Measurements from ENCODE around the gene TBC1D16. TPM values are rescaled to one million over a fixed set of nuclear protein-coding genes. Genes with fewer than 3 reads are reported as not detected.
"Not testable (repeated sequence)": the region's sequence is repeated elsewhere in the genome, so short reads cannot be mapped to it uniquely, and the experiment has no call there.

TBC1D16 gene
- total RNA-seq, 4 donors from 2014 or later, result 9.1 to 28.0 (median 22.3) TPM

DNA sequence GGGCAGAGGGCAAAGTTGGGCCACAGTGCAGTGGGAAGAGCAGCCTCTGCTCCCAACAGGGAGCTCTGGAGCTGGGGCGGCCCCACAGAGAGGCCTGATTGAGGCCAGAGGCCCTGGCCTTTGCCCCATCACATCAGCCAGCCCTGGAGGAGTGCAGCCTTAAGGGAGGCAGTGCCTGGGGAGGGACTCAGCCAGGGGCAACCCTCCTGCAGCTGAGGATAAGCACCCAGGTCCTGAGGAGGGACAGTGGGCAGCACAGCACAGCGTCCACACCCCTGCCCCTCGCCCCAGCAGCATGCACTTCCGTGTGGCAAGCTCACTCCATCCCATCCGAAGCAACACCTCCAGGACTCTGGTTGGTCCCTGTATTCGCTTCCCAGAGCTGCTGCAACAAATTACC lies 134.5 kb downstream of the TBC1D16 start:
- 82 to 83% methylated on average over 6 of the region's 6 CpGs for WGBS, 2 donors
- intact Hi-C loops (cut with DNase I; ENCODE audit: low total_unique reads), result no loop called here
- no peak overlapping the region for H3K4me3 ChIP-seq (ENCODE audit: low read depth, poor library complexity, severe bottlenecking)
- TF ChIP-seq POLR2A (IDR thresholded peaks at IDR 0.05), result no peak
- TF ChIP-seq, protein P1, sequence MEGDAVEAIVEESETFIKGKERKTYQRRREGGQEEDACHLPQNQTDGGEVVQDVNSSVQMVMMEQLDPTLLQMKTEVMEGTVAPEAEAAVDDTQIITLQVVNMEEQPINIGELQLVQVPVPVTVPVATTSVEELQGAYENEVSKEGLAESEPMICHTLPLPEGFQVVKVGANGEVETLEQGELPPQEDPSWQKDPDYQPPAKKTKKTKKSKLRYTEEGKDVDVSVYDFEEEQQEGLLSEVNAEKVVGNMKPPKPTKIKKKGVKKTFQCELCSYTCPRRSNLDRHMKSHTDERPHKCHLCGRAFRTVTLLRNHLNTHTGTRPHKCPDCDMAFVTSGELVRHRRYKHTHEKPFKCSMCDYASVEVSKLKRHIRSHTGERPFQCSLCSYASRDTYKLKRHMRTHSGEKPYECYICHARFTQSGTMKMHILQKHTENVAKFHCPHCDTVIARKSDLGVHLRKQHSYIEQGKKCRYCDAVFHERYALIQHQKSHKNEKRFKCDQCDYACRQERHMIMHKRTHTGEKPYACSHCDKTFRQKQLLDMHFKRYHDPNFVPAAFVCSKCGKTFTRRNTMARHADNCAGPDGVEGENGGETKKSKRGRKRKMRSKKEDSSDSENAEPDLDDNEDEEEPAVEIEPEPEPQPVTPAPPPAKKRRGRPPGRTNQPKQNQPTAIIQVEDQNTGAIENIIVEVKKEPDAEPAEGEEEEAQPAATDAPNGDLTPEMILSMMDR (IDR thresholded peaks at IDR 0.05), result no peak
- no peak for DNase-seq (ENCODE audit: low spot score in 2 of 2)

DNA sequence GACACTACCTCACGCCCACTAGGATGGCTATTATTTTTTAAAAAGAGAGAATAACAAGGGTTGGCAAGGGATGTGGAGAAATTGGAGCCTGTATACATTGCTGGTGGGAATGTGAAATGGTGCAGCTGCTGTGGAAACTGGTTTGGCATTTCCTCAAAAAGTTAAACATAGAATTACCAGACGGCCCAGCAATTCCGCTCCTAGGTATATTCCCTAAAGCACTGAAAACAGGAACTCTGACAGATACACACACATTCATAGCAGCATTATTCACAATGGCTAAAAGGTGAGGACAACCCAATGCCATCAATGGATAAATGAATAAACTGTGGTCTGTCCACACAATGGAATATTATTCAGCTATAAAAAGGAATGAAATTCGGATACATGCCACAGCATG lies 136.1 kb downstream of the TBC1D16 start:
- no peak for DNase-seq (ENCODE audit: low spot score in 2 of 2)
- no peak overlapping the region for H3K4me3 ChIP-seq (ENCODE audit: low read depth, poor library complexity, severe bottlenecking)
- intact Hi-C loops (cut with DNase I; ENCODE audit: low total_unique reads), result no loop called here
- TF ChIP-seq, protein P1 (IDR thresholded peaks at IDR 0.05), result no peak
- TF ChIP-seq POLR2A (IDR thresholded peaks at IDR 0.05), result no peak
- 83 to 89% methylated on average over 4 of the region's 4 CpGs for WGBS, 2 donors

DNA sequence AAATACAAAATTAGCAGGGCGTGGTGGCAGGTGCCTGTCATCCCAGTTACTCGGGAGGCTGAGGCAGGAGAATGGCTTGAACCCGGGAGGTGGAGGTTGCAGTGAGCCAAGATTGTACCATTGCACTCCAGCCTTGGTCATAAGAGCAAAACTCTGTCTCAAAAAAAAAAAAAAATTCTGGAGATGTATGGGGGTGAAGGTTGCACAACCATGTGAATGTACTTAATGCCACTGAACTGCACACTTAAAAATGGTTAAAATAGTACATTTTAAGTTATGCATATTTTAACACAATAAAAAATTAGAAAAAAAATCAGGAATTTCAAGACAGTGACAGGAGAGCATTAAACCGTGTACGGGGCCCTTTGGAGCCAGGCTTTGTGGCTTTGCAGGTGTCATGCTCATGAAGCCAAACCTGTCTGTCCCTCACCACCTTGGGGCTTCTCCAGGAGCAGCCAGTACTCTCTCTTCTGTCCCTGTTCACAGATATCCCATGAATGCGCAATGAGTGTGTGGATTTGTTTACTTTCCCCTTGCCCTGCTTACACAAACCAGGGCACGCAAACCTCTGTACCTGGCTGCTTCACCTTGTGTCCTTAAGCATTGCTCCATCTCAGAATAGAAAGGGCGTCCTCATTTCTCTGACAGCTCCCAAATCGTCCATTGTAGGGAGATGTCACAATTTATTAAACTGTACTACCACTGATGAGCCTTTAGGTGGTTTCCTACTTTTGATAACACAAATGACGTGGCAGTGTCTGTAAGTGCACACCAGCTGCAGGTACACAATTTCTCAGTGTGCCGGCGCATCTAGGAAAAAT lies 138.2 kb downstream of the TBC1D16 start:
- 66 to 74% methylated on average over 12 of the region's 12 CpGs for WGBS, 2 donors
- intact Hi-C loops (cut with DNase I; ENCODE audit: low total_unique reads), result no loop called here
- H3K4me3 ChIP-seq (ENCODE audit: low read depth, poor library complexity, severe bottlenecking), result no peak overlapping the region
- no peak for DNase-seq (ENCODE audit: low spot score in 2 of 2)
- TF ChIP-seq POLR2A (IDR thresholded peaks at IDR 0.05), result no peak
- TF ChIP-seq, protein P1 (IDR thresholded peaks at IDR 0.05), result no peak

DNA sequence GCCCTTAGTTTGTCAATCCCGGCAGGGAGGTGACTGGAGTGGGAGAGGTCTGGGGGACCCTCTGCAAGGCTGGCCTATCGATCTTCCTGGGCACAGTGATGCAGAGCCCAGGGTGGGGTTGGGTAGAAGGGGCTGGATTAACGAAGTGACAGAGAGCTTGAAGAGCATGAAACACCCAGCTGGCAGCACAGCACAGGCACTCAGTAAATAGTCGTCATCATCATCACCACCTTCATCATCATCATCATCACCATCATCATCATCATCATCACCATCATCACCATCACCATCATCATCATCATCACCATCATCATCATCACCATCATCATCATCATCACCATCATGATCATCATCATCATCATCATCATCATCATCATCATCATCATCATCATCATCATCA lies 142.2 kb downstream of the TBC1D16 start:
- 77 to 90% methylated on average over 4 of the region's 4 CpGs for WGBS, 2 donors
- DNase-seq (ENCODE audit: low spot score in 2 of 2); intact Hi-C loops (cut with DNase I; ENCODE audit: low total_unique reads); H3K4me3 ChIP-seq (ENCODE audit: low read depth, poor library complexity, severe bottlenecking): not testable (repeated sequence)

DNA sequence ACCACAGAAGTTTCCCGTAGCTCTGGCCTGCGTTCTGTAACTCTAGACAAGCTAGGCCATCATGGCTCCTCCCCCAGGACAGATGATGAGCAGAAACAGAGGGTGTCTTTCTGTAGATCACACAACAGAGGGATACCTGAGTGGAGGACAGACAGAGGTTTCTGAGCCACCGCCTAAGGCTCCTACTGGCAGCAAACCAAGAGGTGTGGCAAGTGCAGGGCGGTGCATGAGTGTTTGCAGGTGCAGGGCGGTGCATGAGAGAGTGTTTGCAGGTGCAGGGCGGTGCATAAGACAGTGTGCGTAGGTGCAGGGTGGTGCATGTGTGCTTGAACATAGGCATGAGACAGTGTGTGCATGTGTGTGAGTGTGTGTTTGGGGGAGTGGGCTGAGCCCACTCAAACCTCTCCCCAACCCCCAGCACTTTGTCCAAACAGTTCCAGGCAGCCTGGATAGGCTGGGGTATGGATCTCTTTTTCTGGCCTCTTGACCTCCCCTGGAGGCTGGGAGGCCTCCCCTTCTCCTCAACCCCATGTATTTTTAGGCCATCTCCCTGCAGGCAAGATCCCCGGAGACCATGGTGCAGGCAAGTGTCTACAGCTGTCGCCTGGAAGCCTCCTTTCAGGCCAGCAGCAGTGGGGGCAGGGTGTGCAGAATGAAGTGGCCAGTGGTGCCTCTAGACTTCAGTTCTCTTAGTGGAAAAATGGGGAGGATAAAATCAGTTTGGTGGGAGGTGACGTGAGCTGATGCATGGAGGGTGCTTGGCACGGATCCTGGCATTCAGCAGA lies 143.0 kb downstream of the TBC1D16 start:
- intact Hi-C loops (cut with DNase I; ENCODE audit: low total_unique reads), result no loop called here
- H3K4me3 ChIP-seq (ENCODE audit: low read depth, poor library complexity, severe bottlenecking), result no peak overlapping the region
- peak in 1 of 2 donors; percentile 27 for DNase-seq (ENCODE audit: low spot score in 2 of 2)
- TF ChIP-seq POLR2A (IDR thresholded peaks at IDR 0.05), result no peak
- TF ChIP-seq, protein P1 (IDR thresholded peaks at IDR 0.05), result no peak
- WGBS, 2 donors, result 40 to 50% methylated on average over 11 of the region's 11 CpGs

DNA sequence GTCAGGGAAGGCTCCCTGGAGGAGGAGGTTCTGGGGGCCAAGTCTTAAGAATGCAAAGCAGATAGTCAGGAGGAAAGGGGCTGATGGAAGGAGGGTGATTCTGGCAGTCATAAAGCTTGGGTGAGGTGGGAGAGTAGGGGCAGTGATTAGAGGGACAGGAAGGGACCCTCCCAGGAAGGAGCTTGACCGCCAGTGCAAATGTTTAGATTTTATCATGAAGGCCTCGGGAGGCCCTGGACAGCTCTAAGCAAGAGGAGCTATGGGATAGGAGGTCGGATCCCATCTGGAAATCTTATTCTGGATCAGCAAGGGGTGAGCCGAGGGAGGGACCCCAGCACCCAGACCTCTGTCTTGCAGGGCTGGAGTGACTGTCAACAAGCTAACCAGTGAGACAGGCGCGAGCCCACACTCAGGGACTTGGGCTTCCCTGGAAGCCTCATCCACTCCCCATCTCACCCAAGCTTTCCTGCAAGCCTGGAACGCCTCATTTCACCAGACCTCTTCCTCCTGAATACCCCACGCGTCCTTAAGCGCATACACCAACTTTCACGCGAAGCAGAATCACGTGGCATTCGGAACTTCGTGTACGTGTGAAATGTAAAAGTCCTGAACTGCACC lies 144.4 kb downstream of the TBC1D16 start:
- DNase-seq (ENCODE audit: low spot score in 2 of 2), result no peak
- 82% methylated on average over 16 of the region's 16 CpGs for WGBS, 2 donors
- intact Hi-C loops (cut with DNase I; ENCODE audit: low total_unique reads), result no loop called here
- TF ChIP-seq, protein P1 (IDR thresholded peaks at IDR 0.05), result no peak
- TF ChIP-seq POLR2A (IDR thresholded peaks at IDR 0.05), result no peak
- H3K4me3 ChIP-seq (ENCODE audit: low read depth, poor library complexity, severe bottlenecking), result no peak overlapping the region

Measured in lower leg skin (tissue), 4 donors.